HCT116 (cell line): ENCODE data around the gene KCNH6. TPM values are rescaled to one million over a fixed set of nuclear protein-coding genes. Genes with fewer than 3 reads are reported as not detected.

Experiments used
- ATAC-seq: fragments of 200-7000 bp; cut with Tn5 transposase; 2 replicates; pipeline ENCODE4 v1.9.1; 2020; ENCODE audit warnings: mild to moderate bottlenecking, moderate library complexity
- BruUV-seq: library from RNA; stranded (reverse); fragments of 400-500 nt; replicated peaks from 2 replicates; lab custom pipeline; 2021; lab: Mats Ljungman, UMichigan
- CTCF ChIA-PET: fragments of 300-600 bp; sonication (Branson Sonifier 250); formaldehyde crosslinking; loops from one replicate; lab custom pipeline; 2021; ENCODE audit warnings: antibody characterized with exemption; lab: Charles Lee
- POLR2A ChIA-PET: fragments of 300-600, 350-600 bp; sonication (Branson Sonifier 250); formaldehyde crosslinking; loops from one replicate; lab custom pipeline; 2021; ENCODE audit warnings: antibody characterized with exemption; lab: Charles Lee
- RAD21 ChIA-PET, 2 experiments: fragments of 300-600 bp; sonication (Branson Sonifier 250); formaldehyde crosslinking; loops; one replicate each; lab custom pipeline; 2023; ENCODE audit warnings: low total read pairs in 2 of 2; ENCODE audit not compliant: uncharacterized antibody in 2 of 2, unreplicated experiment in 2 of 2, low non-redundant PET in 1 of 2; lab: Charles Lee
- DNase-seq: peaks from one replicate; pipeline ENCODE4 v3.0.0-alpha.2; 2010; ENCODE audit warnings: low read depth, low spot score
- H2AFZ ChIP-seq: fragments of 200-600 bp; shearing (Covaris generic), sonication (generic); 2 replicates; pipeline ENCODE4 v1.6.1; 2017; ENCODE audit warnings: low read depth, mixed run types, mixed read lengths, antibody characterized with exemption, low read length; ENCODE audit not compliant: poor library complexity, severe bottlenecking
- H3K27ac ChIP-seq: 2 replicates; pipeline ENCODE4 v1.5.1; 2012; ENCODE audit warnings: low read depth, low read length
- H3K27me3 ChIP-seq: fragments of 200-600 bp; sonication (generic); 2 replicates; pipeline ENCODE4 v1.6.1; 2016; ENCODE audit warnings: mixed run types, low read length, mixed read lengths; ENCODE audit not compliant: insufficient read depth
- H3K36me3 ChIP-seq, 2 experiments: fragments of 200-500 bp in 1 of 2; fragments of 200-600 bp in 1 of 2; sonication (Bioruptor generic) in 1 of 2; sonication (generic) in 1 of 2; 2 replicates each; pipeline versions ENCODE4 v1.5.1 to v1.6.1; 2014 to 2016; ENCODE audit warnings: low read length in 2 of 2, inconsistent platforms in 1 of 2, mixed read lengths in 1 of 2, mixed run types in 1 of 2; ENCODE audit not compliant: insufficient read depth in 2 of 2, control insufficient read depth in 1 of 2
- H3K4me1 ChIP-seq, 2 experiments: fragments of 200-600 bp in 1 of 2; sonication (generic) in 1 of 2; 2 replicates each; pipeline versions ENCODE4 v1.5.1 to v1.6.1; 2012 to 2017; ENCODE audit warnings: low read length in 2 of 2, inconsistent platforms in 1 of 2, mild to moderate bottlenecking in 1 of 2, mixed read lengths in 1 of 2, mixed run types in 1 of 2, moderate library complexity in 1 of 2; ENCODE audit not compliant: insufficient read depth in 2 of 2, control insufficient read depth in 1 of 2
- H3K4me2 ChIP-seq: fragments of 200-600 bp; sonication (generic); 2 replicates; pipeline ENCODE4 v1.6.1; 2017; ENCODE audit warnings: mixed run types, low read length, mixed read lengths
- H3K4me3 ChIP-seq, 2 experiments: fragments of 200-600 bp in 1 of 2; sonication (generic) in 1 of 2; replicated peaks in 1 of 2; 2 replicates each; pipeline ENCODE4 v1.5.1; 2011 to 2016; ENCODE audit warnings: low read length in 2 of 2, control low read depth in 1 of 2, low read depth in 1 of 2, mild to moderate bottlenecking in 1 of 2, mixed read lengths in 1 of 2, mixed run types in 1 of 2
- H3K79me2 ChIP-seq: fragments of 200-600 bp; sonication (generic); 2 replicates; pipeline ENCODE4 v1.6.1; 2017; ENCODE audit warnings: mild to moderate bottlenecking, mixed run types, low read length, moderate library complexity, mixed read lengths; ENCODE audit not compliant: insufficient read depth
- H3K9ac ChIP-seq: fragments of 200-600 bp; sonication (generic); 2 replicates; pipeline ENCODE4 v1.6.1; 2016; ENCODE audit warnings: low read length, mixed read lengths
- H3K9me2 ChIP-seq: fragments of 200-600 bp; sonication (generic), shearing (Covaris generic); 2 replicates; pipeline ENCODE4 v1.6.1; 2017; ENCODE audit warnings: mixed run types, mild to moderate bottlenecking, moderate library complexity; ENCODE audit not compliant: insufficient read depth
- H3K9me3 ChIP-seq, 2 experiments: fragments of 200-500 bp in 1 of 2; fragments of 200-600 bp in 1 of 2; sonication (Bioruptor generic) in 1 of 2; sonication (generic) in 1 of 2; 2 replicates each; pipeline ENCODE4 v1.6.1; 2014 to 2017; ENCODE audit warnings: low read length in 2 of 2, mixed read lengths in 2 of 2, inconsistent platforms in 1 of 2, low read depth in 1 of 2, mild to moderate bottlenecking in 1 of 2, mixed run types in 1 of 2, moderate library complexity in 1 of 2; ENCODE audit not compliant: control insufficient read depth in 1 of 2, insufficient read depth in 1 of 2
- H4K20me1 ChIP-seq: fragments of 200-600 bp; sonication (generic), shearing (Covaris generic); 2 replicates; pipeline ENCODE4 v1.6.1; 2017; ENCODE audit warnings: mixed run types, mild to moderate bottlenecking, moderate library complexity; ENCODE audit not compliant: insufficient read depth
- CEBPB ChIP-seq: IDR thresholded peaks from 2 replicates; pipeline ENCODE4 v1.6.1; 2012; ENCODE audit warnings: low read depth
- ELF1 ChIP-seq: IDR thresholded peaks from 2 replicates; pipeline ENCODE4 v1.6.1; 2012; ENCODE audit warnings: low read depth, borderline replicate concordance
- EZH2phosphoT487 ChIP-seq: fragments of 200-600 bp; IDR thresholded peaks from 2 replicates; pipeline ENCODE4 v1.6.1; 2018; ENCODE audit warnings: antibody characterized with exemption, borderline replicate concordance
- MAX ChIP-seq: IDR thresholded peaks from 2 replicates; pipeline ENCODE4 v1.6.1; 2012
- POLR2A ChIP-seq: IDR thresholded peaks from 2 replicates; pipeline ENCODE4 v1.7.0; 2011; ENCODE audit warnings: borderline replicate concordance; ENCODE audit not compliant: insufficient read depth, insufficient read length; ENCODE audit errors: extremely low read depth
- SP1 ChIP-seq: IDR thresholded peaks from 2 replicates; pipeline ENCODE4 v1.6.1; 2012; ENCODE audit warnings: low read depth
- SRF ChIP-seq: IDR thresholded peaks from 2 replicates; pipeline ENCODE4 v1.6.1; 2012; ENCODE audit warnings: low read depth
- TCF7L2 ChIP-seq: IDR thresholded peaks from 2 replicates; pipeline ENCODE4 v1.7.0; 2011; ENCODE audit warnings: borderline replicate concordance, inconsistent platforms; ENCODE audit not compliant: insufficient read depth, insufficient read length; ENCODE audit errors: extremely low read depth
- ZBTB33 ChIP-seq: IDR thresholded peaks from 2 replicates; pipeline ENCODE4 v1.6.1; 2011; ENCODE audit warnings: mild to moderate bottlenecking, low read length, moderate library complexity; ENCODE audit not compliant: insufficient replicate concordance; ENCODE audit errors: extremely low read depth
- ZNF274 ChIP-seq: fragments of 200-500 bp; sonication (Bioruptor generic); IDR thresholded peaks from 2 replicates; pipeline ENCODE4 v1.6.1; 2014; ENCODE audit warnings: mild to moderate bottlenecking, low read depth, low read length, inconsistent platforms
- intact Hi-C: fragments of 100-400 bp; cut with micrococcal nuclease; formaldehyde crosslinking; loops from 2 replicates; pipeline ENCODE4 v1.10.0; 2022
- total RNA-seq: library from RNA; stranded (reverse); gene quantifications from one replicate; pipeline ENCODE4 v1.2.1, GENCODE V29; 2021; ENCODE audit not compliant: unreplicated experiment
- TF ChIP-seq, protein P1 (sequence below): IDR thresholded peaks from 2 replicates; pipeline ENCODE4 v1.6.1; 2012; ENCODE audit warnings: low read depth
- TF ChIP-seq, protein P2 (sequence below), 3 experiments: fragments of 200-600 bp in 1 of 3; sonication (generic) in 1 of 3; IDR thresholded peaks in 2 of 3; conservative IDR thresholded peaks in 1 of 3; 2 replicates each; pipeline ENCODE4 v1.5.1; 2012 to 2017; ENCODE audit warnings: low read depth in 2 of 3, low read length in 2 of 3, antibody characterized with exemption in 1 of 3, borderline replicate concordance in 1 of 3, control low read depth in 1 of 3, mild to moderate bottlenecking in 1 of 3, mixed read lengths in 1 of 3, mixed run types in 1 of 3, moderate library complexity in 1 of 3; ENCODE audit not compliant: insufficient read depth in 1 of 3

Gene KCNH6
- total RNA-seq, 1 experiment from 2014 or later, result not detected

DNA sequence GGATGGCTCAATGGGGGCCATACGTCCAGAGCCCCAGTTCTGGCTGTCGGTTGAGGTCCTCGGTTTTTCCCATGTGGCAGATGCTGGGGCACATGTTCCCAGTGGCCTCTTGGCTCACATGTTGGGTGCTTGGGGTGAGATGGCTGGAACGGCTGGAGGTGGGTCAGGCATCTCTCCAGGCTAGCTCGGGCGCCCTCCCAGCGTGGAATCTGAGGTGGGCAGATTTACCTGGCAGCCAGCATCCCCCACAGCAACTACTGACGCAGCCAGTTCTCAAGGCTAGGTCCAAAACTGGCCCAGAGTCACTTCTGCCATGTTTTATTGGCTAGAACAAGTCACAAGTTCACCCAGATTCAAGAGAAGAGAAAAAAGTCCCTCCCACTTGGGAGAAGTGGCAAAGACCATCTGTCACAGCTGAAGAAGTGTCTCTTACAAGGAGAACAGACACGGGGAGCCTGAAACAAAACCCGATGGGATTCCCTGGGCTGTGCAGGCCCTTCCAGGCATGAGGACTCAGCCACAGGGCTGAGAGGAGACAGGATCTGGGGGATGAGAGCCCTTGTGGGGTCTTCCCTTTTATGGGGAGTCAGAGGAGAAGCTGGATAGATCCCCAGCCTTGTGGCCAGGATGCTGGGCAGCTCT is 31.1 kb upstream of the KCNH6 start:
- intact Hi-C loops, result no loop called here
- no peaks in the 10 kb centered on the region for H3K9me3 ChIP-seq
- CTCF ChIA-PET, result no interaction called here
- H3K27me3 ChIP-seq, result no peaks in the 10 kb centered on the region; the same call in 1 of the 2 replicates
- no peak overlapping the region for H2AFZ ChIP-seq
- no peak overlapping the region for H3K4me3 ChIP-seq
- no peaks in the 10 kb centered on the region for H3K4me1 ChIP-seq
- H3K9ac ChIP-seq, result no peak overlapping the region
- no TSS peak for BruUV-seq
- no peaks in the 10 kb centered on the region for H3K9me2 ChIP-seq
- H3K36me3 ChIP-seq, result no peaks in the 10 kb centered on the region
- POLR2A ChIA-PET, result no interaction called here
- TF ChIP-seq, protein P1, sequence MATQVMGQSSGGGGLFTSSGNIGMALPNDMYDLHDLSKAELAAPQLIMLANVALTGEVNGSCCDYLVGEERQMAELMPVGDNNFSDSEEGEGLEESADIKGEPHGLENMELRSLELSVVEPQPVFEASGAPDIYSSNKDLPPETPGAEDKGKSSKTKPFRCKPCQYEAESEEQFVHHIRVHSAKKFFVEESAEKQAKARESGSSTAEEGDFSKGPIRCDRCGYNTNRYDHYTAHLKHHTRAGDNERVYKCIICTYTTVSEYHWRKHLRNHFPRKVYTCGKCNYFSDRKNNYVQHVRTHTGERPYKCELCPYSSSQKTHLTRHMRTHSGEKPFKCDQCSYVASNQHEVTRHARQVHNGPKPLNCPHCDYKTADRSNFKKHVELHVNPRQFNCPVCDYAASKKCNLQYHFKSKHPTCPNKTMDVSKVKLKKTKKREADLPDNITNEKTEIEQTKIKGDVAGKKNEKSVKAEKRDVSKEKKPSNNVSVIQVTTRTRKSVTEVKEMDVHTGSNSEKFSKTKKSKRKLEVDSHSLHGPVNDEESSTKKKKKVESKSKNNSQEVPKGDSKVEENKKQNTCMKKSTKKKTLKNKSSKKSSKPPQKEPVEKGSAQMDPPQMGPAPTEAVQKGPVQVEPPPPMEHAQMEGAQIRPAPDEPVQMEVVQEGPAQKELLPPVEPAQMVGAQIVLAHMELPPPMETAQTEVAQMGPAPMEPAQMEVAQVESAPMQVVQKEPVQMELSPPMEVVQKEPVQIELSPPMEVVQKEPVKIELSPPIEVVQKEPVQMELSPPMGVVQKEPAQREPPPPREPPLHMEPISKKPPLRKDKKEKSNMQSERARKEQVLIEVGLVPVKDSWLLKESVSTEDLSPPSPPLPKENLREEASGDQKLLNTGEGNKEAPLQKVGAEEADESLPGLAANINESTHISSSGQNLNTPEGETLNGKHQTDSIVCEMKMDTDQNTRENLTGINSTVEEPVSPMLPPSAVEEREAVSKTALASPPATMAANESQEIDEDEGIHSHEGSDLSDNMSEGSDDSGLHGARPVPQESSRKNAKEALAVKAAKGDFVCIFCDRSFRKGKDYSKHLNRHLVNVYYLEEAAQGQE, result no peak
- TF ChIP-seq EZH2phosphoT487 (no peak), SRF (no peak), CEBPB (no peak), ZBTB33 (no peak), POLR2A (no peak), ELF1 (no peak), TCF7L2 (no peak), SP1 (no peak), MAX (no peak), ZNF274 (no peak)
- TF ChIP-seq, protein P2, sequence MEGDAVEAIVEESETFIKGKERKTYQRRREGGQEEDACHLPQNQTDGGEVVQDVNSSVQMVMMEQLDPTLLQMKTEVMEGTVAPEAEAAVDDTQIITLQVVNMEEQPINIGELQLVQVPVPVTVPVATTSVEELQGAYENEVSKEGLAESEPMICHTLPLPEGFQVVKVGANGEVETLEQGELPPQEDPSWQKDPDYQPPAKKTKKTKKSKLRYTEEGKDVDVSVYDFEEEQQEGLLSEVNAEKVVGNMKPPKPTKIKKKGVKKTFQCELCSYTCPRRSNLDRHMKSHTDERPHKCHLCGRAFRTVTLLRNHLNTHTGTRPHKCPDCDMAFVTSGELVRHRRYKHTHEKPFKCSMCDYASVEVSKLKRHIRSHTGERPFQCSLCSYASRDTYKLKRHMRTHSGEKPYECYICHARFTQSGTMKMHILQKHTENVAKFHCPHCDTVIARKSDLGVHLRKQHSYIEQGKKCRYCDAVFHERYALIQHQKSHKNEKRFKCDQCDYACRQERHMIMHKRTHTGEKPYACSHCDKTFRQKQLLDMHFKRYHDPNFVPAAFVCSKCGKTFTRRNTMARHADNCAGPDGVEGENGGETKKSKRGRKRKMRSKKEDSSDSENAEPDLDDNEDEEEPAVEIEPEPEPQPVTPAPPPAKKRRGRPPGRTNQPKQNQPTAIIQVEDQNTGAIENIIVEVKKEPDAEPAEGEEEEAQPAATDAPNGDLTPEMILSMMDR (IDR thresholded peaks at IDR 0.05 in 2 of 3, conservative IDR thresholded peaks at IDR 0.05 in 1 of 3; ENCODE audit: borderline replicate concordance in 1 of 3, insufficient read depth in 1 of 3, low read depth in 2 of 3, low read length in 2 of 3), result no peak
- no peak for ATAC-seq
- no peak overlapping the region for H3K4me2 ChIP-seq
- H4K20me1 ChIP-seq, result no peaks in the 10 kb centered on the region
- no peak overlapping the region for H3K27ac ChIP-seq
- no peaks in the 10 kb centered on the region for H3K79me2 ChIP-seq
- DNase-seq, result no peak
- RAD21 ChIA-PET, result no interaction called here
